Caco-2 (cell line): ENCODE data around the gene SRMS. TPM values are rescaled to one million over a fixed set of nuclear protein-coding genes. Genes with fewer than 3 reads are reported as not detected.

Experiments
- BruUV-seq: library from RNA; stranded (reverse); fragments of 400-500 nt; replicated peaks from 2 replicates; lab custom pipeline; 2021; lab: Mats Ljungman, UMichigan
- CTCF ChIA-PET: fragments of 300-600 bp; sonication (Branson Sonifier 250); formaldehyde crosslinking; loops from one replicate; lab custom pipeline; 2022; ENCODE audit warnings: antibody characterized with exemption; lab: Charles Lee
- POLR2A ChIA-PET: fragments of 300-600 bp; sonication (Branson Sonifier 250); formaldehyde crosslinking; loops from one replicate; lab custom pipeline; 2022; ENCODE audit warnings: antibody characterized with exemption; lab: Charles Lee
- DNase-seq, 2 experiments: peaks; one replicate each; pipeline versions ENCODE4 v3.0.0 to v3.0.0-alpha.2; 2020 to 2022
- H3K27me3 ChIP-seq: replicated peaks from 2 replicates; pipeline ENCODE4 v1.6.0; 2011; ENCODE audit warnings: low read length; ENCODE audit not compliant: control insufficient read depth, insufficient read depth
- H3K36me3 ChIP-seq: 2 replicates; pipeline ENCODE4 v1.5.1; 2011; ENCODE audit warnings: low read length; ENCODE audit not compliant: control insufficient read depth, insufficient read depth
- H3K4me1 ChIP-seq: fragments of 250-450 bp; sonication (Bioruptor Pico); 2 replicates; pipeline ENCODE4 v1.5.1; 2020; ENCODE audit warnings: mild to moderate bottlenecking
- H3K4me3 ChIP-seq: 2 replicates; pipeline ENCODE4 v1.5.1; 2011; ENCODE audit warnings: low read depth, mild to moderate bottlenecking, control low read depth, low read length
- H3K9me3 ChIP-seq: fragments of 250-450 bp; sonication (Bioruptor Pico); 2 replicates; pipeline ENCODE4 v1.5.1; 2020; ENCODE audit warnings: mild to moderate bottlenecking, moderate library complexity
- H3K27ac Mint-ChIP-seq: one replicate; pipeline ENCODE4 v1.8.0; 2022; ENCODE audit warnings: mixed read lengths; ENCODE audit not compliant: unreplicated experiment
- H3K27me3 Mint-ChIP-seq: one replicate; pipeline ENCODE4 v1.8.0; 2022; ENCODE audit warnings: mixed read lengths; ENCODE audit not compliant: insufficient read depth, unreplicated experiment
- H3K36me3 Mint-ChIP-seq: one replicate; pipeline ENCODE4 v1.8.0; 2022; ENCODE audit warnings: mild to moderate bottlenecking, mixed read lengths; ENCODE audit not compliant: insufficient read depth, unreplicated experiment
- H3K4me1 Mint-ChIP-seq: one replicate; pipeline ENCODE4 v1.8.0; 2022; ENCODE audit warnings: low read depth, mixed read lengths; ENCODE audit not compliant: unreplicated experiment
- H3K4me3 Mint-ChIP-seq: one replicate; pipeline ENCODE4 v1.8.0; 2022; ENCODE audit warnings: mild to moderate bottlenecking, moderate library complexity, mixed read lengths; ENCODE audit not compliant: unreplicated experiment
- H3K9me3 Mint-ChIP-seq: one replicate; pipeline ENCODE4 v1.8.0; 2022; ENCODE audit warnings: mixed read lengths; ENCODE audit not compliant: unreplicated experiment
- CTCF ChIP-seq, 2 experiments: fragments of 200-600 bp in 1 of 2; IDR thresholded peaks; 1 replicate in 1 of 2; 2 replicates in 1 of 2; pipeline versions ENCODE4 v1.5.1 to v1.8.0; 2011 to 2022; ENCODE audit warnings: antibody characterized with exemption in 1 of 2, control low read depth in 1 of 2, inconsistent platforms in 1 of 2, low read depth in 1 of 2, low read length in 1 of 2, mild to moderate bottlenecking in 1 of 2, moderate library complexity in 1 of 2; ENCODE audit not compliant: insufficient read depth in 1 of 2, severe bottlenecking in 1 of 2, unreplicated experiment in 1 of 2
- intact Hi-C: fragments of 100-400 bp; cut with micrococcal nuclease; formaldehyde crosslinking; loops from one replicate; pipeline ENCODE4 v1.10.0; 2022; ENCODE audit not compliant: unreplicated experiment
- total RNA-seq: library from RNA; stranded (reverse); gene quantifications from 2 replicates; pipeline ENCODE4 v1.2.3, GENCODE V29; 2022

The SRMS gene
- total RNA-seq, 1 experiment from 2014 or later = not detected

DNA sequence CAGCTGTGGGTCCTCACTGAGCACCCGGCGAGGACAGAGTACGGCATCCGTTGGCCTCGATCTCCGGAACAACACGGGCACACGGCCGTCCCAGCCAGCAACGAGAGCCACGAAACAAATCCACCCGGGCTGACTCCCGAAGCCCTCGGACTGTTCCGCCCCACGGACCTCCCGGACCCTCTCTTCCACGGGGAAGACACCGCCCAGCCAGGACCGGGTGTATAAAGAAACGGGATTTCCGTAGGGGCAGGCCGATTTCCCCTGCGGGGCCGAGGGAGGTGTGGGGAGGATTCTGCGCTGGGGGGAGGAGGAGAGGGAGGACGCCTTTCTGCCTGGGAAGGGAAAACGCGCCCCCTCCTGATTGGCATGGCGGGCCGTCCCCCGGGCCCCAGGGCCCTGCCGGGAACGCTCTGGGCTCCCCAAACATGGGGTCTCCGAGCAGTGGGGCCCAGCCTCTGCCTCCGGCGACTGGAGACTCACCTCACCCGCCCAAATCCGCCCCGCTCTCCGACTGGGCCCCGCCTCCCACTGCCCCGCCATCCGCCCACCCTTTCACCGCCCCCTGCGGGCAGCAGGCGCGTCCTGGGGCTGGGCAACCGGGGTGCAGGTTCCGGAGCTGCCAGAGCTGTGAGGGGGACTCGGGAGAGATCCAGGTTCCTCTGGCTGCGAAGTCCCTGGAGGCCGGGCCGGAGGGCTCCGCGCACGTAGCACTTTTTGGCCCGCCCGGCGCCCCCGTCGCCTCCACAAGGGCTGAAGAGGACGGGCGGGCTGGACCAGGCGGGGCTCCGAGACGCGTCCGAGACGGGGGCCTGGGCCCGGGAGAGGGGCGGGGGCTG is 27.7 kb downstream of the SRMS start:
- ChIA-PET CTCF (interaction anchor here (0.6 to 2.5 kb wide), 14 partner anchors 11 to 519 kb away, joined by 3 to 20 read pairs (median 6); partner anchors contain the start of gene ARFGAP1), POLR2A (interaction anchor here (0.5 to 2.4 kb wide), 36 partner anchors 9 to 1221 kb away, joined by 3 to 21 read pairs (median 4); partner anchors contain the start of genes ARFGAP1, ARFRP1, HELZ2 and PTK6)
- H3K36me3 ChIP-seq = peaks cover 19% of the 10 kb centered on the region
- H3K4me1 Mint-ChIP-seq = no peaks in the 10 kb centered on the region
- H3K27me3 ChIP-seq = no peaks in the 10 kb centered on the region
- peaks cover 58% of the 10 kb centered on the region for H3K36me3 Mint-ChIP-seq
- no peaks in the 10 kb centered on the region for H3K27me3 Mint-ChIP-seq
- peak overlapping the region; percentile 97 for H3K4me3 ChIP-seq
- peaks cover 14% of the 10 kb centered on the region for H3K4me1 ChIP-seq
- peak; percentile 66 to 85 for TF ChIP-seq CTCF (IDR thresholded peaks at IDR 0.05; ENCODE audit: insufficient read depth in 1 of 2, low read depth in 1 of 2, low read length in 1 of 2, severe bottlenecking in 1 of 2, unreplicated experiment in 1 of 2)
- H3K27ac Mint-ChIP-seq = peak overlapping the region; percentile 95
- peak; percentile 88 to 94 for DNase-seq
- intact Hi-C loops = loop anchor here (1.0 kb wide), 1 partner anchor 24 kb away; no protein-coding TSS in a partner anchor
- BruUV-seq = TSS peak; percentile 31
- H3K9me3 Mint-ChIP-seq = no peaks in the 10 kb centered on the region
- H3K9me3 ChIP-seq = peaks cover 17% of the 10 kb centered on the region
- peak overlapping the region; percentile 92 for H3K4me3 Mint-ChIP-seq

GRCh38 chr20:63518946-63519667 is 28.4 kb downstream of the SRMS start:
- Mint-ChIP-seq H3K9me3 (no peaks in the 10 kb centered on the region), H3K27ac (peak overlapping the region; percentile 95), H3K36me3 (peaks cover 50% of the 10 kb centered on the region), H3K4me3 (peak overlapping the region; percentile 92), H3K4me1 (no peaks in the 10 kb centered on the region), H3K27me3 (no peaks in the 10 kb centered on the region)
- H3K9me3 ChIP-seq = peaks cover 17% of the 10 kb centered on the region
- peaks cover 14% of the 10 kb centered on the region for H3K4me1 ChIP-seq
- POLR2A ChIA-PET = interaction anchor here (2.4 kb wide), 1 partner anchor 12 kb away, joined by 21 read pairs; no protein-coding TSS in a partner anchor
- TF ChIP-seq CTCF (IDR thresholded peaks at IDR 0.05; ENCODE audit: insufficient read depth in 1 of 2, low read depth in 1 of 2, low read length in 1 of 2, severe bottlenecking in 1 of 2, unreplicated experiment in 1 of 2) = no peak
- DNase-seq = no peak
- CTCF ChIA-PET = no interaction called here
- peak overlapping the region; percentile 97 for H3K4me3 ChIP-seq
- no TSS peak for BruUV-seq
- no peaks in the 10 kb centered on the region for H3K27me3 ChIP-seq
- H3K36me3 ChIP-seq = peaks cover 19% of the 10 kb centered on the region
- intact Hi-C loops = no loop called here

DNA sequence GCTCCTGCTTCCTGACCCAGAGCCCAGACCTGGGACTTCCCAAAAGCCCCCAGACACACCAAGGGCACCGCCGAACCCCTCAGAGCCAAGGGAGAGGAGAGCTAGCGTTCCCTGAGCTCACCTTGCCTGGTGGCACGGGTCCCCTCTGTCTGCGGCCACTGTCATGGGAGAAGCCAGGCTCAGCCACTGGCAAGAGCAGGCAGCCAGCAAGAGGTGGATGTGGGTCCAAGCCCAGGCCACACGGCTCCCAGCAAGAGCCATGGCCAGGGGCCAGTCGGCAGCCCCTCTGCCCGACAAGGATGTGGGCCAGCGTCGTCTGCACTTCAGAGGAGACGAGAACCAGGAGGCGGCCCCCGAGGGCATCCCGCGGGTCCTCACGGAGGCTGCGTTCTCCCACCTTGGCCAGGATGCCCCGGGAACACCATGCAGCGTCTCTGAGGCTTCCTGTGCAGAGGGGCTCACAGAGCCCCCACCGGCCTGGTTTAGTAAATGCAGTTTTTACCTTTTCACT is 29.1 kb downstream of the SRMS start:
- Mint-ChIP-seq H3K27me3 (no peaks in the 10 kb centered on the region), H3K9me3 (no peaks in the 10 kb centered on the region), H3K36me3 (peaks cover 43% of the 10 kb centered on the region), H3K27ac (no peak overlapping the region), H3K4me1 (no peaks in the 10 kb centered on the region), H3K4me3 (peak overlapping the region; percentile 92)
- no peak for TF ChIP-seq CTCF (IDR thresholded peaks at IDR 0.05; ENCODE audit: insufficient read depth in 1 of 2, low read depth in 1 of 2, low read length in 1 of 2, severe bottlenecking in 1 of 2, unreplicated experiment in 1 of 2)
- no peak for DNase-seq
- peaks cover 17% of the 10 kb centered on the region for H3K36me3 ChIP-seq
- ChIA-PET POLR2A (interaction anchor here (0.6 kb wide), 1 partner anchor 8 kb away, joined by 3 read pairs; no protein-coding TSS in a partner anchor), CTCF (interaction anchor here (0.6 kb wide), 1 partner anchor 50 kb away, joined by 3 read pairs; no protein-coding TSS in a partner anchor)
- BruUV-seq = no TSS peak
- no peaks in the 10 kb centered on the region for H3K27me3 ChIP-seq
- no peak overlapping the region for H3K4me3 ChIP-seq
- peaks cover 14% of the 10 kb centered on the region for H3K4me1 ChIP-seq
- H3K9me3 ChIP-seq = peaks cover 11% of the 10 kb centered on the region
- intact Hi-C loops = no loop called here
